Activated CD8-positive, alpha-beta T cell treated with anti-CD3 and anti-CD28 coated beads for 36 hours (primary cell): ENCODE results near the gene DACT3. TPM values are rescaled to one million over a fixed set of nuclear protein-coding genes. Genes with fewer than 3 reads are reported as not detected.
A peak's percentile ranks its signal among the peaks of the same experiment; 100 is the strongest.

ENCODE experiments used
- ATAC-seq: fragments of 200-7000 bp; cut with Tn5 transposase; one replicate; pipeline ENCODE4 v1.10.0; 2021; ENCODE audit warnings: mild to moderate bottlenecking, moderate library complexity
- CTCF ChIA-PET: fragments of 350-600 bp; sonication (Branson Sonifier 250); formaldehyde crosslinking; loops from one replicate; lab custom pipeline; 2021; ENCODE audit warnings: antibody characterized with exemption; lab: Charles Lee
- POLR2A ChIA-PET: fragments of 350-600 bp; sonication (Branson Sonifier 250); formaldehyde crosslinking; loops from one replicate; lab custom pipeline; 2021; ENCODE audit warnings: antibody characterized with exemption; lab: Charles Lee
- DNase-seq: peaks from one replicate; pipeline ENCODE4 v3.0.0-alpha.2; 2020
- H3K27ac Mint-ChIP-seq: one replicate; pipeline ENCODE4 v1.8.0; 2021; ENCODE audit warnings: mild to moderate bottlenecking, mixed read lengths
- H3K27me3 Mint-ChIP-seq: one replicate; pipeline ENCODE4 v1.8.0; 2021; ENCODE audit warnings: mixed read lengths
- H3K36me3 Mint-ChIP-seq: one replicate; pipeline ENCODE4 v1.8.0; 2021; ENCODE audit warnings: low read depth, mixed read lengths
- H3K4me1 Mint-ChIP-seq: one replicate; pipeline ENCODE4 v1.8.0; 2021; ENCODE audit warnings: low read depth, mixed read lengths
- H3K4me3 Mint-ChIP-seq: one replicate; pipeline ENCODE4 v1.8.0; 2021; ENCODE audit warnings: mild to moderate bottlenecking, moderate library complexity, mixed read lengths
- H3K9me3 Mint-ChIP-seq: one replicate; pipeline ENCODE4 v1.8.0; 2021; ENCODE audit warnings: mixed read lengths
- CTCF ChIP-seq: fragments of 200-600 bp; IDR thresholded peaks from one replicate; pipeline ENCODE4 v1.8.0; 2022; ENCODE audit warnings: antibody characterized with exemption, mild to moderate bottlenecking
- intact Hi-C: fragments of 100-400 bp; cut with micrococcal nuclease; formaldehyde crosslinking; loops from one replicate; pipeline ENCODE4 v1.10.0; 2022
- total RNA-seq, 2 experiments: library from RNA; stranded (reverse); gene quantifications; one replicate each; pipeline ENCODE4 v1.2.3, GENCODE V29; 2021

DACT3 gene
- total RNA-seq, 2 experiments from 2014 or later: 5.8 to 6.1 TPM

- Mint-ChIP-seq H3K4me3 (peak overlapping the region; percentile 74), H3K27me3 (peaks cover 22% of the 10 kb centered on the region), H3K4me1 (peaks cover 25% of the 10 kb centered on the region), H3K27ac (no peak overlapping the region), H3K36me3 (no peaks in the 10 kb centered on the region), H3K9me3 (no peaks in the 10 kb centered on the region)
- no peak for TF ChIP-seq CTCF
- intact Hi-C loops: loop anchor here (5.0 kb wide), 1 partner anchor 133 kb away; no protein-coding TSS in a partner anchor
- CTCF ChIA-PET: interaction anchor here (1.2 to 4.9 kb wide), 18 partner anchors 8 to 587 kb away, joined by 3 to 300 read pairs (median 14); partner anchors contain the start of genes CALM3, GNG8 and PTGIR
- peak; percentile 43 for DNase-seq
- ATAC-seq: no peak
- POLR2A ChIA-PET: interaction anchor here (1.0 to 4.1 kb wide), 9 partner anchors 13 to 138 kb away, joined by 3 to 28 read pairs (median 5); partner anchors contain the start of gene CALM3
These were observed 397 bp downstream of the DACT3 start for GRCh38 chr19:46660551-46661019.

GRCh38 chr19:46660008-46660517, 919 bp downstream of the DACT3 start:
- no peaks in the 10 kb centered on the region for H3K9me3 Mint-ChIP-seq
- peaks cover 24% of the 10 kb centered on the region for H3K27me3 Mint-ChIP-seq
- no peak for TF ChIP-seq CTCF
- H3K4me1 Mint-ChIP-seq: peaks cover 25% of the 10 kb centered on the region
- ATAC-seq: no peak
- intact Hi-C loops: loop anchor here (5.0 kb wide), 1 partner anchor 133 kb away; no protein-coding TSS in a partner anchor
- H3K36me3 Mint-ChIP-seq: no peaks in the 10 kb centered on the region
- H3K27ac Mint-ChIP-seq: no peak overlapping the region
- ChIA-PET CTCF (interaction anchor here (0.9 to 4.9 kb wide), 8 partner anchors 17 to 588 kb away, joined by 3 to 300 read pairs (median 3); partner anchors contain the start of gene CALM3), POLR2A (interaction anchor here (1.1 to 4.1 kb wide), 7 partner anchors 12 to 60 kb away, joined by 3 to 28 read pairs (median 11); partner anchors contain the start of gene CALM3)
- peak overlapping the region; percentile 74 for H3K4me3 Mint-ChIP-seq
- DNase-seq: peak; percentile 35

GRCh38 chr19:46659151-46660007, 1.6 kb downstream of the DACT3 start:
- peaks cover 27% of the 10 kb centered on the region for H3K27me3 Mint-ChIP-seq
- H3K27ac Mint-ChIP-seq: no peak overlapping the region
- ChIA-PET CTCF (interaction anchor here (0.8 to 4.4 kb wide), 6 partner anchors 14 to 131 kb away, joined by 3 to 41 read pairs (median 3); no protein-coding TSS in a partner anchor), POLR2A (interaction anchor here (1.0 to 1.6 kb wide), 5 partner anchors 11 to 136 kb away, joined by 3 to 11 read pairs (median 4); no protein-coding TSS in a partner anchor)
- no peaks in the 10 kb centered on the region for H3K36me3 Mint-ChIP-seq
- ATAC-seq (no peak), DNase-seq (peak; percentile 27)
- no peak for TF ChIP-seq CTCF
- no peaks in the 10 kb centered on the region for H3K9me3 Mint-ChIP-seq
- peaks cover 25% of the 10 kb centered on the region for H3K4me1 Mint-ChIP-seq
- intact Hi-C loops: loop anchor here (5.0 kb wide), 1 partner anchor 132 kb away; no protein-coding TSS in a partner anchor
- H3K4me3 Mint-ChIP-seq: peak overlapping the region; percentile 74

GRCh38 chr19:46656541-46656940, 4.4 kb downstream of the DACT3 start:
- CTCF ChIA-PET: interaction anchor here (1.1 to 2.2 kb wide), 5 partner anchors 8 to 119 kb away, joined by 3 to 8 read pairs (median 5); no protein-coding TSS in a partner anchor
- Mint-ChIP-seq H3K9me3 (no peaks in the 10 kb centered on the region), H3K27me3 (peaks cover 36% of the 10 kb centered on the region), H3K36me3 (no peaks in the 10 kb centered on the region), H3K4me3 (no peak overlapping the region), H3K4me1 (peaks cover 15% of the 10 kb centered on the region), H3K27ac (no peak overlapping the region)
- POLR2A ChIA-PET: interaction anchor here (0.6 to 1.8 kb wide), 8 partner anchors 19 to 57 kb away, joined by 3 to 7 read pairs (median 4); no protein-coding TSS in a partner anchor
- ATAC-seq: no peak
- intact Hi-C loops: no loop called here
- TF ChIP-seq CTCF: no peak
- no peak for DNase-seq
